ENCODE measurements around the gene AVEN. TPM values are rescaled to one million over a fixed set of nuclear protein-coding genes. Genes with fewer than 3 reads are reported as not detected.

The AVEN gene
- total and polyA plus RNA-seq, 2 of the 8 experiments (the other 6 are each of a cell fraction or from before 2014, with no cell fraction given): 5.5 to 17.0 TPM

- TF ChIP-seq HDAC2 (IDR thresholded peaks at IDR 0.05; ENCODE audit: borderline replicate concordance in 1 of 2, low read depth in 2 of 2, low read length in 2 of 2): no peak
Observed at GRCh38 chr15:33866101-33866737, 172.8 kb downstream of the AVEN start (continued).

Measured in H1 (cell line).